ENCODE measurements around the gene RAB26.
"Not testable (repeated sequence)": the region's sequence is repeated elsewhere in the genome, so short reads cannot be mapped to it uniquely, and the experiment has no call there.

- not testable (repeated sequence) for TF ChIP-seq POLR2A (IDR thresholded peaks at IDR 0.05); POLR2AphosphoS5 (IDR thresholded peaks at IDR 0.05; ENCODE audit: insufficient read depth in 1 of 2, low read depth in 1 of 2)
- TF ChIP-seq, protein P1, sequence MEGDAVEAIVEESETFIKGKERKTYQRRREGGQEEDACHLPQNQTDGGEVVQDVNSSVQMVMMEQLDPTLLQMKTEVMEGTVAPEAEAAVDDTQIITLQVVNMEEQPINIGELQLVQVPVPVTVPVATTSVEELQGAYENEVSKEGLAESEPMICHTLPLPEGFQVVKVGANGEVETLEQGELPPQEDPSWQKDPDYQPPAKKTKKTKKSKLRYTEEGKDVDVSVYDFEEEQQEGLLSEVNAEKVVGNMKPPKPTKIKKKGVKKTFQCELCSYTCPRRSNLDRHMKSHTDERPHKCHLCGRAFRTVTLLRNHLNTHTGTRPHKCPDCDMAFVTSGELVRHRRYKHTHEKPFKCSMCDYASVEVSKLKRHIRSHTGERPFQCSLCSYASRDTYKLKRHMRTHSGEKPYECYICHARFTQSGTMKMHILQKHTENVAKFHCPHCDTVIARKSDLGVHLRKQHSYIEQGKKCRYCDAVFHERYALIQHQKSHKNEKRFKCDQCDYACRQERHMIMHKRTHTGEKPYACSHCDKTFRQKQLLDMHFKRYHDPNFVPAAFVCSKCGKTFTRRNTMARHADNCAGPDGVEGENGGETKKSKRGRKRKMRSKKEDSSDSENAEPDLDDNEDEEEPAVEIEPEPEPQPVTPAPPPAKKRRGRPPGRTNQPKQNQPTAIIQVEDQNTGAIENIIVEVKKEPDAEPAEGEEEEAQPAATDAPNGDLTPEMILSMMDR (IDR thresholded peaks at IDR 0.05) = not testable (repeated sequence)
Measured at GRCh38 chr16:2104464-2104863, 44.0 kb upstream of the RAB26 start.

Data from vagina (tissue), 2 donors.